ENCODE data around the gene HDLBP. TPM values are rescaled to one million over a fixed set of nuclear protein-coding genes. Genes with fewer than 3 reads are reported as not detected.
A peak's percentile ranks its signal among the peaks of the same experiment; 100 is the strongest.

HDLBP gene
- total and polyA plus RNA-seq, 10 of the 15 experiments (the other 5 are each of a cell fraction or from before 2014, with no cell fraction given) = 19.5 to 383 (median 249) TPM

GRCh38 chr2:241218131-241219029, 97.1 kb downstream of the HDLBP start:
- intact Hi-C loops (cut with micrococcal nuclease; ENCODE audit: unreplicated experiment) = loop anchor here (5.0 to 10.0 kb wide), 2 partner anchors 141 to 364 kb away; no protein-coding TSS in a partner anchor
- WGBS (ENCODE audit: insufficient coverage, insufficient replicate concordance, low lambda C conversion rate, missing lambda C conversion rate) = 3% methylated on average over 31 of the region's 83 CpGs
- TSS peak; percentile 70 for BruUV-seq (replicated peaks)
- no peaks in the 10 kb centered on the region for H3K9me3 ChIP-seq (replicated peaks; ENCODE audit: control insufficient read depth, insufficient read depth, low read length)
- H3K79me2 ChIP-seq (ENCODE audit: control insufficient read depth, insufficient read depth, low read length) = no peaks in the 10 kb centered on the region
- H3K4me1 ChIP-seq (ENCODE audit: control insufficient read depth, insufficient read depth, low read length) = no peaks in the 10 kb centered on the region
- ChIA-PET SMC1A (ENCODE audit: uncharacterized antibody, unreplicated experiment) (interaction anchor here (0.9 to 1.9 kb wide), 14 partner anchors 10 to 514 kb away, joined by 3 to 9 read pairs (median 4); no protein-coding TSS in a partner anchor), RAD21 (ENCODE audit: unreplicated experiment) (interaction anchor here (0.7 to 2.1 kb wide), 14 partner anchors 68 to 468 kb away, joined by 3 to 23 read pairs (median 4); partner anchors contain the start of genes DTYMK, MTERF4, PASK and PPP1R7), POLR2A (no interaction called here), CTCF (interaction anchor here (0.7 to 2.1 kb wide), 16 partner anchors 43 to 446 kb away, joined by 3 to 27 read pairs (median 4); no protein-coding TSS in a partner anchor)
- H3K27me3 ChIP-seq (replicated peaks in 1 of 2; ENCODE audit: control insufficient read depth in 2 of 2, insufficient read depth in 2 of 2, low read length in 1 of 2) = no peaks in the 10 kb centered on the region
- in situ Hi-C loops (cut with MboI) = loop anchor here (5.0 kb wide), 1 partner anchor 141 kb away; no protein-coding TSS in a partner anchor
- no peak overlapping the region for H3K27ac ChIP-seq (ENCODE audit: control insufficient read depth, insufficient read depth)
- H4K20me1 ChIP-seq (ENCODE audit: control insufficient read depth, insufficient read depth) = no peaks in the 10 kb centered on the region
- H3K9ac ChIP-seq (ENCODE audit: control insufficient read depth, insufficient read depth, low read length) = 0 out of 2 replicates have a peak overlapping the region, but pooled peaks have one; percentile 26
- FAIRE-seq (no peak), ATAC-seq (peak; percentile 39), DNase-seq (ENCODE audit: low read depth, low spot score) (peak; percentile 17)
- H3K4me2 ChIP-seq (ENCODE audit: control insufficient read depth, insufficient read depth) = peak overlapping the region; percentile 53
- no peaks in the 10 kb centered on the region for H3K36me3 ChIP-seq (ENCODE audit: control insufficient read depth in 2 of 2, insufficient read depth in 2 of 2, low read length in 1 of 2)
- H3K4me3 ChIP-seq = peak overlapping the region; percentile 75
- H2AFZ ChIP-seq (ENCODE audit: control insufficient read depth, low read depth, low read length) = peak overlapping the region; percentile 53
- TF ChIP-seq EGR1 (IDR thresholded peaks at IDR 0.05; ENCODE audit: borderline replicate concordance in 1 of 2, low read depth in 2 of 2, low read length in 2 of 2) (no peak), ESRRA (IDR thresholded peaks at IDR 0.05; ENCODE audit: low read length) (no peak), USF1 (IDR thresholded peaks at IDR 0.05; ENCODE audit: borderline replicate concordance, extremely low read length, insufficient read depth, low read depth, low read length) (no peak), SMARCA5 (IDR thresholded peaks at IDR 0.05) (0 out of 2 replicates have a peak, but pooled peaks have one; percentile 32), BCLAF1 (IDR thresholded peaks at IDR 0.05) (no peak), LARP7 (IDR thresholded peaks at IDR 0.05) (no peak), CREM (IDR thresholded peaks at IDR 0.05; ENCODE audit: low read depth) (no peak), POLR2AphosphoS5 (IDR thresholded peaks at IDR 0.05; ENCODE audit: low read length) (no peak), CBX3 (IDR thresholded peaks at IDR 0.05; ENCODE audit: borderline replicate concordance, low read depth) (no peak), RAD21 (IDR thresholded peaks at IDR 0.05; ENCODE audit: insufficient read depth, low read depth, low read length) (peak; percentile 39; the same call in 1 of the 2 replicates), PRDM15 (CRISPR knock-in tag; IDR thresholded peaks at IDR 0.05) (no peak), ATF7 (IDR thresholded peaks at IDR 0.05; ENCODE audit: low read depth) (0 out of 2 replicates have a peak, but pooled peaks have one; percentile 10), POLR2A (IDR thresholded peaks at IDR 0.05; ENCODE audit: low read depth, low read length) (no peak)

Data from GM12878 (cell line).